DOHH2 (cell line): ENCODE measurements around the gene TNK2.
A peak's percentile ranks its signal among the peaks of the same experiment; 100 is the strongest.
"Not testable (repeated sequence)": the region's sequence is repeated elsewhere in the genome, so short reads cannot be mapped to it uniquely, and the experiment has no call there.

ENCODE experiments used
- H3F3A ChIP-seq: fragments of 200-600 bp; sonication (generic), shearing (Covaris generic); 2 replicates; pipeline ENCODE4 v1.6.0; 2016; ENCODE audit warnings: antibody characterized with exemption, mild to moderate bottlenecking; ENCODE audit not compliant: control insufficient read depth, insufficient read depth
- H3K27ac ChIP-seq: fragments of 200-600 bp; sonication (generic); 2 replicates; pipeline ENCODE4 v1.5.1; 2014; ENCODE audit warnings: low read depth, mild to moderate bottlenecking, low read length, moderate library complexity
- H3K27me3 ChIP-seq: fragments of 200-600 bp; sonication (generic); 2 replicates; pipeline ENCODE4 v1.6.1; 2014; ENCODE audit warnings: mild to moderate bottlenecking, low read length, mixed read lengths; ENCODE audit not compliant: control insufficient read depth
- H3K36me3 ChIP-seq: fragments of 200-600 bp; sonication (generic); 2 replicates; pipeline ENCODE4 v1.6.1; 2014; ENCODE audit warnings: mild to moderate bottlenecking, low read length, moderate library complexity, mixed read lengths; ENCODE audit not compliant: control insufficient read depth
- H3K4me1 ChIP-seq: fragments of 200-600 bp; sonication (generic); 2 replicates; pipeline ENCODE4 v1.6.1; 2014; ENCODE audit warnings: mild to moderate bottlenecking, low read length, mixed read lengths; ENCODE audit not compliant: control insufficient read depth
- H3K4me2 ChIP-seq: fragments of 200-600 bp; sonication (generic); 2 replicates; pipeline ENCODE4 v1.6.0; 2014; ENCODE audit warnings: mild to moderate bottlenecking, low read length, moderate library complexity
- H3K4me3 ChIP-seq: fragments of 200-600 bp; sonication (generic); 2 replicates; pipeline ENCODE4 v1.5.1; 2014; ENCODE audit warnings: mild to moderate bottlenecking, low read length, mixed read lengths
- H3K79me2 ChIP-seq: fragments of 200-600 bp; sonication (generic); 2 replicates; pipeline ENCODE4 v1.6.1; 2014; ENCODE audit warnings: mild to moderate bottlenecking, low read length, mixed read lengths; ENCODE audit not compliant: control insufficient read depth
- H3K9me2 ChIP-seq: fragments of 200-600 bp; sonication (generic); replicated peaks from 2 replicates; pipeline ENCODE4 v1.6.1; 2014; ENCODE audit warnings: mild to moderate bottlenecking, low read length, mixed read lengths; ENCODE audit not compliant: control insufficient read depth
- H3K9me3 ChIP-seq: fragments of 200-600 bp; sonication (generic); 2 replicates; pipeline ENCODE4 v1.6.1; 2014; ENCODE audit warnings: antibody characterized with exemption, low read length, mixed read lengths; ENCODE audit not compliant: control insufficient read depth, insufficient read depth
- H4K20me1 ChIP-seq: fragments of 200-600 bp; sonication (generic); 2 replicates; pipeline ENCODE4 v1.6.0; 2014; ENCODE audit warnings: low read depth, mild to moderate bottlenecking, antibody characterized with exemption, low read length, moderate library complexity; ENCODE audit not compliant: control insufficient read depth, insufficient read depth
- EZH2phosphoT487 ChIP-seq: fragments of 200-600 bp; sonication (generic); IDR thresholded peaks from 2 replicates; pipeline ENCODE4 v1.6.1; 2017; ENCODE audit warnings: borderline replicate concordance, mild to moderate bottlenecking, antibody characterized with exemption, low read length, moderate library complexity, mixed read lengths
- TF ChIP-seq, protein P1 (sequence below): fragments of 200-600 bp; sonication (generic); IDR thresholded peaks from one replicate; pipeline ENCODE4 v1.5.1; 2014; ENCODE audit warnings: antibody characterized with exemption, mild to moderate bottlenecking, low read depth, low read length; ENCODE audit not compliant: poor library complexity, severe bottlenecking

The TNK2 gene

DNA sequence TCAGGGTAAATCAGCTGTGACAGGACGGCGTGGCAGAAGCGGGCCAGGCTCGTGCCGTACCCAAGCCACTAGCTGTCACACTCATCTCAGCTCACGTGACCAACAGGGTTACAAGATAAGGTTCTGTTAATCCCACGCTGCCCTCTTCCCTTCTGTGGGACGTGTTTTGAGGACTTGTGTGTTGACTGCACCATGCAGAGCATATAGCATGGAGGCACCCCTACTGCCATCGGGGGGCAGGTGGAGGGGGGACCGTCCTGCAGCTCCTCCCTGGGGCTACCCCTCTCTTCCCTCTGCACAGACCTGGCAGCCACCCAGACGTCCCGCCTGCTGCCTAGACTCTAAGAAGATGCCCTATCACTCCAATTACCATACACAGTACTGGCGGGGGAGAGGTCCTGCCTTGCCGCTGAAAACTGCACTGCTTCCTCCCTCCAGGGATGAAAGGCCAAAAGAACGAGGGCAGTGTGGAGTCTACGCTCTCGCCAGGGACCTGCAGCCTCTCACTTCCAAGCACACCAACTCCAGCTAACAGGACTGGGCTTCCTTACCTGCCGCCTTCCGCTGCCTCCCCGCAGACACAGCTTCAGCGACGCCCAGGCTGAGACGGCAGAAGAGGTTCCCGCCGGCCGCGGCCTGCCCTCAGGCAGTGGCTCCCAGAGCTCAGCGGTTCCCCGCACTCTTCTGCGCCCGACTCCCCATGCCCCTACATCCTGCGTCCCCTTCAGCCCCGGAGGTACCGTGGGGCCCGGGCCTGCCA is at the start of gene TNK2:
Gene TNK2 (minus strand): TSS at position 618 of the 760 bp plus-strand sequence. CDS start 19,963 bp downstream, outside the sequence.
- Histone ChIP-seq H3K4me1 (peaks cover 50% of the 10 kb centered on the region), H3F3A (peaks cover 9% of the 10 kb centered on the region), H3K79me2 (no peaks in the 10 kb centered on the region; the same call in 1 of the 2 replicates), H3K36me3 (no peaks in the 10 kb centered on the region), H3K9me2 (no peaks in the 10 kb centered on the region), H3K27ac (no peak within 1 kb of the TSS), H3K4me2 (peak within 1 kb of the TSS; percentile 76), H3K9me3 (no peaks in the 10 kb centered on the region), H4K20me1 (no peaks in the 10 kb centered on the region), H3K4me3 (peak within 1 kb of the TSS; percentile 66), H3K27me3 (peaks cover 22% of the 10 kb centered on the region)
- TF ChIP-seq EZH2phosphoT487: no peak
- TF ChIP-seq, protein P1, sequence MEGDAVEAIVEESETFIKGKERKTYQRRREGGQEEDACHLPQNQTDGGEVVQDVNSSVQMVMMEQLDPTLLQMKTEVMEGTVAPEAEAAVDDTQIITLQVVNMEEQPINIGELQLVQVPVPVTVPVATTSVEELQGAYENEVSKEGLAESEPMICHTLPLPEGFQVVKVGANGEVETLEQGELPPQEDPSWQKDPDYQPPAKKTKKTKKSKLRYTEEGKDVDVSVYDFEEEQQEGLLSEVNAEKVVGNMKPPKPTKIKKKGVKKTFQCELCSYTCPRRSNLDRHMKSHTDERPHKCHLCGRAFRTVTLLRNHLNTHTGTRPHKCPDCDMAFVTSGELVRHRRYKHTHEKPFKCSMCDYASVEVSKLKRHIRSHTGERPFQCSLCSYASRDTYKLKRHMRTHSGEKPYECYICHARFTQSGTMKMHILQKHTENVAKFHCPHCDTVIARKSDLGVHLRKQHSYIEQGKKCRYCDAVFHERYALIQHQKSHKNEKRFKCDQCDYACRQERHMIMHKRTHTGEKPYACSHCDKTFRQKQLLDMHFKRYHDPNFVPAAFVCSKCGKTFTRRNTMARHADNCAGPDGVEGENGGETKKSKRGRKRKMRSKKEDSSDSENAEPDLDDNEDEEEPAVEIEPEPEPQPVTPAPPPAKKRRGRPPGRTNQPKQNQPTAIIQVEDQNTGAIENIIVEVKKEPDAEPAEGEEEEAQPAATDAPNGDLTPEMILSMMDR: no peak

DNA sequence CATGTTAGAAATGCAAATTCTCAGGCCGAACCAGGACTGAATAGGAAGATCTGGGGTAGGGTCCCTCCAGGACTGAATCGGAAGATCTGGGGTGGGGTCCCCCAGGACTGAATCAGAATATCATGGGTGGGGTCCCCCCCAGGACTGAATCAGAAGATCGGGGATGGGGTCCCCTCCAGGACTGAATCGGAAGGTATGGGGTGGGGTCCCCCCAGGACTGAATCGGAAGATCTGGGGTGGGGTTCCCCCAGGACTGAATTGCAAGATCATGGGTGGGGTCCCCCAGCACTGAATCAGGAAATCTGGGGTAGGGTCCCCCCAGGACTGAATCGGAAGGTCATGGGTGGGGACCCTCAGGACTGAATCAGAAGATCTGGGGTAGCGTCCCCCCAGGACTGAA is 48.2 kb upstream of the TNK2 start:
- Histone ChIP-seq H3F3A (peaks cover 4% of the 10 kb centered on the region; the same call in 1 of the 2 replicates), H3K79me2 (peaks cover 6% of the 10 kb centered on the region), H4K20me1 (no peaks in the 10 kb centered on the region), H3K36me3 (peaks cover 4% of the 10 kb centered on the region; the same call in 1 of the 2 replicates), H3K27me3 (no peaks in the 10 kb centered on the region), H3K4me2 (no peak overlapping the region), H3K9me3 (peaks cover 3% of the 10 kb centered on the region; the same call in 1 of the 2 replicates), H3K4me3 (no peak overlapping the region), H3K27ac (no peak overlapping the region), H3K4me1 (no peaks in the 10 kb centered on the region; the same call in 1 of the 2 replicates), H3K9me2 (no peaks in the 10 kb centered on the region)
- TF ChIP-seq, protein P1: no peak
- TF ChIP-seq EZH2phosphoT487: no peak

DNA sequence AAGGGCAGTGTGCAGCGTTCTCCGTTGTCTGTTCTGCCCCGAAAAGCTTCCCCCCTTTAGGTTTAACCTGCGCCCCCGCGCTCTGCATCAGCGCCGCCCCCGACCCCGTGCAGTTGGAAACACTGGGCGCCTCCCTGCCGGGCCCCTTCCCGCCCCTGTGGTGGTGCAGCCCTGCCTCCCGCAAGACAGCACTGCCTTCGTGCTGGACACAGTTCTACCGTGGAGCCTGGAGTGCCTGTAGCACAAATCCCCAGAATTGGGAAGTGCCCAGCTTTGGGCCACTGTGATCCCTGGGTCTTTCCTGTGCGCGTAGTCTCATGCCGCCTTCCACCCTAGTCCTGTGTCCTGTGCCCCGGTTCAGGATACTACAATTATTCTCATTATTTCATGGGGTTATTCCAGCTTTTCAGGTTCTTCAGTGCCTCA is 47.1 kb upstream of the TNK2 start:
- not testable (repeated sequence) for H3K4me1 ChIP-seq, H3K79me2 ChIP-seq, H3K9me3 ChIP-seq, H3K27ac ChIP-seq, H4K20me1 ChIP-seq, H3K36me3 ChIP-seq, H3K9me2 ChIP-seq, H3K27me3 ChIP-seq, H3F3A ChIP-seq
- H3K4me3 ChIP-seq: peak overlapping the region; percentile 30; the same call in 1 of the 2 replicates
- H3K4me2 ChIP-seq: 0 out of 2 replicates have a peak overlapping the region, but pooled peaks have one; percentile 24

DNA sequence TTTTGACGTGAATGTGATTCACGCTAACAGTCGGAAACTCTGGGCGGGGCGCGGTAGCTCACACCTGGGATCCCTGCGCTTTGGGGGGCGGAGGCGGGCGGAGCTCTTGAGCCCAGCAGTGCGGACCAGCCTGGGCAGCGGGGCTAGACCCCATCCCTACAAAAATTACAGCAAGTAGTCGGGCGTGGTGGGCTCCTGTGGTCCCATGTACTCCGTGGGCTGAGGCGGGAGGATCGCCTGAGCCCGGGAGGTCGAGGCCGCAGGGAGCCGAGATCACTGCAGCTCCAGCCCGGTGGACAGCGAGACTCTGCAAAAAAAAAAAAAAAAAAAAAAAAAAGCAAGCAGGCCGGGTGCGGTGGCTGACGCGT is 46.4 kb upstream of the TNK2 start:
- H3K36me3 ChIP-seq, H3K4me2 ChIP-seq, H4K20me1 ChIP-seq, H3F3A ChIP-seq, H3K27me3 ChIP-seq, H3K9me2 ChIP-seq, H3K79me2 ChIP-seq, H3K4me3 ChIP-seq, H3K9me3 ChIP-seq, H3K4me1 ChIP-seq, H3K27ac ChIP-seq: not testable (repeated sequence)

DNA sequence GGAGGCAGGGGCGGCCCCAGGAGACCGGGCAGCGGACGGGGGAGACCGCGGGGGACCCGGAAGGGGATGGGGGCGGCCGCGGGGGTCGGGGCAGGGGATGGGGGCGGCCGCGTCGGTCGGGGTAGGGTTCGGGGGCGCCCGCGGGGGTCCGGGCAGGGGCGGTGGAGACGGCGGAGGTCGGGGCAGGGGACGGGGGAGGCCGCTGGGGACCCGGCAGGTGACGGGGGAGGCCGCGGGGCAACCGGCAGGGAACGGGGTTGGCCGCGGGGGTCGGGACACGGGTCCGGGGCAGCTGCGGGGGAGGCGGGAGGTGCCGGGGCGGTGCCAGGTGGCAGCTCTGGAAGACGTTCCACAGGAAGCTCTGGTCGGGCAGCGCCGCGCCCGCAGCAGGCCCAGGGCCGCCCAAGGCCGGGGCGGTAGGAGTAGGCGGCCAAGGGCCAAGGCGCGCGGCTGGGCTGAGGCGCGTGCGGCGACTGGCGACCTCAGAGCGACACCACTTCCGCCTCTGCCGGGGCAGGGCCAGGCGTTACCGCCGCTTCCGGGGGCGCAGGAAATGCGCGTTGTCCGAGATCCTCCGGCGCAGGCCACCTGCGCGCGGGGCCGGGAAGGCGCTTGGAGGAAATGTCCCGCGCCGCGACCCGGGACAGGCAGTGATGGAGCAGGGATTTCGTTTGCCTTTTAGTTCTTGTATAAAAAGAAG is 45.9 kb upstream of the TNK2 start:
- H4K20me1 ChIP-seq, H3F3A ChIP-seq, H3K4me2 ChIP-seq, H3K4me3 ChIP-seq, H3K79me2 ChIP-seq, H3K27me3 ChIP-seq, H3K27ac ChIP-seq, H3K9me2 ChIP-seq, H3K4me1 ChIP-seq, H3K36me3 ChIP-seq, H3K9me3 ChIP-seq: not testable (repeated sequence)

DNA sequence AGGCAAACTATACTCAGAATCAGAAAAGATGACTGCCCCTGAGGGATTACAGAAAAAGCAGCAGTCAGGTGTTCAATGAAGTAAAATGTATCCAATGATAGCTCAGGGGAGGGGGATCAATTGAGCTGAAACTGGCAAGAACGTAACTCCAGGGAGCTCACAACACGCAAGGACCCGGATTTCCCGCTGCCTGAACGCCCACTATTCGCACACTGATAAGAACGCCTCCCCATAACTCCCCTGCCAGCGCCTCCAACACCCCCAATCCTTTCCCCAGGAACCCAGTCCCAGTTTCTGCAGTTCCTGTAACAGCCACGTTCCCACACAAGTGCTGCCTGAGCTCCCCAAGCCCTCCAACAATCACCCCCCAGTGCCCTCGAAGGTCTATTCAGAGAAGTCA is 44.2 kb upstream of the TNK2 start:
- H3K4me2 ChIP-seq, H4K20me1 ChIP-seq, H3K36me3 ChIP-seq, H3K4me3 ChIP-seq, H3F3A ChIP-seq, H3K9me2 ChIP-seq, H3K9me3 ChIP-seq, H3K27me3 ChIP-seq, H3K79me2 ChIP-seq, H3K27ac ChIP-seq, H3K4me1 ChIP-seq: not testable (repeated sequence)
